ENCODE results near the gene CTSL.

DNA sequence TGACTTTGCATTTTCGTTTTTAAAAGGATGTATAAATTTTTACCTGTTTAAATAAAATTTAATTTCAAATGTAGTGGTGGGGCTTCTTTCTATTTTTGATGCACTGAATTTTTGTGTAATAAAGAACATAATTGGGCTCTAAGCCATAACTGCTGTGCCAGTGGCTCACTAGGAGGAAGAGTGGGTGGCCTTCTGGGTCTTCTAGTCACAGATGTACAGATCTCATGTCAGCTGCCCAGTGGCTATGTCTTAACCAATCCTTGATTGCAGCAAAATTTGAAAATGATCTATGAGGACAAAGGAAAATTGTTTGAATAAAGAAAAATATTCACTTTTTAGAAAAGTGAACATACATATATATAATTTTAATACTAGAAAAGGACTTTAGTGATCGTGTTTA is 5.4 kb downstream of the CTSL start:
- TF ChIP-seq, protein P1, sequence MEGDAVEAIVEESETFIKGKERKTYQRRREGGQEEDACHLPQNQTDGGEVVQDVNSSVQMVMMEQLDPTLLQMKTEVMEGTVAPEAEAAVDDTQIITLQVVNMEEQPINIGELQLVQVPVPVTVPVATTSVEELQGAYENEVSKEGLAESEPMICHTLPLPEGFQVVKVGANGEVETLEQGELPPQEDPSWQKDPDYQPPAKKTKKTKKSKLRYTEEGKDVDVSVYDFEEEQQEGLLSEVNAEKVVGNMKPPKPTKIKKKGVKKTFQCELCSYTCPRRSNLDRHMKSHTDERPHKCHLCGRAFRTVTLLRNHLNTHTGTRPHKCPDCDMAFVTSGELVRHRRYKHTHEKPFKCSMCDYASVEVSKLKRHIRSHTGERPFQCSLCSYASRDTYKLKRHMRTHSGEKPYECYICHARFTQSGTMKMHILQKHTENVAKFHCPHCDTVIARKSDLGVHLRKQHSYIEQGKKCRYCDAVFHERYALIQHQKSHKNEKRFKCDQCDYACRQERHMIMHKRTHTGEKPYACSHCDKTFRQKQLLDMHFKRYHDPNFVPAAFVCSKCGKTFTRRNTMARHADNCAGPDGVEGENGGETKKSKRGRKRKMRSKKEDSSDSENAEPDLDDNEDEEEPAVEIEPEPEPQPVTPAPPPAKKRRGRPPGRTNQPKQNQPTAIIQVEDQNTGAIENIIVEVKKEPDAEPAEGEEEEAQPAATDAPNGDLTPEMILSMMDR (conservative IDR thresholded peaks at IDR 0.05; ENCODE audit: low read depth, low read length) = no peak
- no peak for TF ChIP-seq EZH2 (IDR thresholded peaks at IDR 0.05; ENCODE audit: borderline replicate concordance, low read depth, low read length, poor library complexity, severe bottlenecking)

All from A673 (cell line).